Endothelial cell of umbilical vein (primary cell): ENCODE results near the gene ATRNL1. TPM values are rescaled to one million over a fixed set of nuclear protein-coding genes. Genes with fewer than 3 reads are reported as not detected.
A peak's percentile ranks its signal among the peaks of the same experiment; 100 is the strongest.

Experiments
- BruUV-seq: library from RNA; stranded (reverse); fragments of 400-500 nt; replicated peaks from 2 replicates; lab custom pipeline; 2021; lab: Mats Ljungman, UMichigan
- CTCF ChIA-PET: fragments of 300-600, 350-600 bp; sonication (Branson Sonifier 250); formaldehyde crosslinking; loops from one replicate; lab custom pipeline; 2021; ENCODE audit warnings: antibody characterized with exemption, inconsistent platforms; lab: Charles Lee
- POLR2A ChIA-PET: fragments of 300-600, 350-600 bp; sonication (Branson Sonifier 250); formaldehyde crosslinking; loops from one replicate; lab custom pipeline; 2021; ENCODE audit warnings: antibody characterized with exemption, inconsistent platforms; lab: Charles Lee
- DNase-seq: peaks from one replicate; pipeline ENCODE4 v3.0.0-alpha.2; 2011; ENCODE audit warnings: low read depth, low spot score
- FAIRE-seq: peaks from 2 replicates; lab custom pipeline; 2011; peaks lifted over from hg19 to GRCh38; lab: Jason Lieb, UNC
- H2AFZ ChIP-seq: 2 replicates; pipeline ENCODE4 v1.6.0; 2012; ENCODE audit warnings: low read depth, low read length, control low read depth, inconsistent platforms
- H3K27ac ChIP-seq: 2 replicates; pipeline ENCODE4 v1.5.1; 2011; ENCODE audit warnings: low read depth, mild to moderate bottlenecking, control low read depth, low read length, moderate library complexity; ENCODE audit not compliant: insufficient read depth
- H3K27me3 ChIP-seq, 2 experiments: 2 replicates each; pipeline versions ENCODE4 v1.6.0 to v1.6.1; 2011; ENCODE audit warnings: low read length in 2 of 2, mixed read lengths in 1 of 2; ENCODE audit not compliant: control insufficient read depth in 2 of 2, insufficient read depth in 2 of 2
- H3K36me3 ChIP-seq, 2 experiments: 2 replicates in 1 of 2; 3 replicates in 1 of 2; pipeline ENCODE4 v1.5.1; 2011; ENCODE audit warnings: low read length in 2 of 2, mild to moderate bottlenecking in 1 of 2, moderate library complexity in 1 of 2; ENCODE audit not compliant: control insufficient read depth in 2 of 2, insufficient read depth in 2 of 2; ENCODE audit errors: extremely low read depth in 1 of 2
- H3K4me1 ChIP-seq: 3 replicates; pipeline ENCODE4 v1.5.1; 2011; ENCODE audit warnings: mild to moderate bottlenecking, low read length; ENCODE audit not compliant: control insufficient read depth, insufficient read depth; ENCODE audit errors: extremely low read depth
- H3K4me2 ChIP-seq: 2 replicates; pipeline ENCODE4 v1.6.1; 2011; ENCODE audit warnings: low read length, control low read depth, mixed read lengths; ENCODE audit not compliant: insufficient read depth
- H3K4me3 ChIP-seq, 3 experiments: fragments of 200-600 bp in 1 of 3; sonication (generic), shearing (Covaris generic) in 1 of 3; replicated peaks in 1 of 3; 2 replicates each; pipeline ENCODE4 v1.5.1; 2011 to 2016; ENCODE audit warnings: control low read depth in 3 of 3, low read length in 3 of 3, mild to moderate bottlenecking in 2 of 3, inconsistent platforms in 1 of 3, low read depth in 1 of 3, moderate library complexity in 1 of 3; ENCODE audit not compliant: insufficient read depth in 1 of 3
- H3K79me2 ChIP-seq: 2 replicates; pipeline ENCODE4 v1.6.0; 2012; ENCODE audit warnings: low read length, inconsistent platforms; ENCODE audit not compliant: control insufficient read depth, insufficient read depth
- H3K9ac ChIP-seq: replicated peaks from 2 replicates; pipeline ENCODE3; 2011; ENCODE audit warnings: low read length, control low read depth; ENCODE audit not compliant: insufficient read depth; ENCODE audit errors: extremely low read depth
- H3K9me1 ChIP-seq: replicated peaks from 3 replicates; pipeline ENCODE4 v1.6.0; 2011; ENCODE audit warnings: mild to moderate bottlenecking, low read length; ENCODE audit not compliant: control insufficient read depth, insufficient read depth; ENCODE audit errors: extremely low read depth
- H3K9me3 ChIP-seq: replicated peaks from 2 replicates; pipeline ENCODE4 v1.5.1; 2012; ENCODE audit warnings: low read length, inconsistent platforms; ENCODE audit not compliant: control insufficient read depth, insufficient read depth
- H4K20me1 ChIP-seq: replicated peaks from 2 replicates; pipeline ENCODE3; 2011; ENCODE audit warnings: mild to moderate bottlenecking, low read length; ENCODE audit not compliant: control insufficient read depth, insufficient read depth; ENCODE audit errors: extremely low read depth
- CTCF ChIP-seq, 2 donors: IDR thresholded peaks; 1 replicate in 1 of 2; 2 replicates in 1 of 2; pipeline ENCODE4 v1.5.1; 2011; ENCODE audit warnings: low read length in 2 of 2, mild to moderate bottlenecking in 2 of 2, moderate library complexity in 2 of 2, control low read depth in 1 of 2, inconsistent platforms in 1 of 2, low read depth in 1 of 2; ENCODE audit not compliant: insufficient read depth in 1 of 2; ENCODE audit errors: extremely low read depth in 1 of 2
- EZH2 ChIP-seq: IDR thresholded peaks from 2 replicates; pipeline ENCODE4 v1.6.1; 2012; ENCODE audit warnings: borderline replicate concordance, low read depth, mild to moderate bottlenecking, moderate library complexity, low read length, inconsistent platforms; ENCODE audit not compliant: severe bottlenecking
- FOS ChIP-seq: IDR thresholded peaks from 2 replicates; pipeline ENCODE4 v1.6.1; 2011; ENCODE audit warnings: mild to moderate bottlenecking, low read length, moderate library complexity, borderline replicate concordance; ENCODE audit not compliant: insufficient read depth
- GATA2 ChIP-seq: IDR thresholded peaks from 2 replicates; pipeline ENCODE4 v1.7.0; 2011; ENCODE audit warnings: low read depth, mild to moderate bottlenecking, moderate library complexity, mixed read lengths, low read length; ENCODE audit not compliant: insufficient read length, insufficient read depth
- JUN ChIP-seq: IDR thresholded peaks from 2 replicates; pipeline ENCODE4 v1.6.1; 2011; ENCODE audit warnings: borderline replicate concordance, low read depth; ENCODE audit not compliant: insufficient read length, insufficient read depth
- MAX ChIP-seq: IDR thresholded peaks from 2 replicates; pipeline ENCODE4 v1.6.1; 2011; ENCODE audit not compliant: insufficient read depth, insufficient read length
- MYC ChIP-seq: IDR thresholded peaks from one replicate; pipeline ENCODE4 v1.6.1; 2011; ENCODE audit warnings: mild to moderate bottlenecking, low read depth, low read length
- POLR2A ChIP-seq: IDR thresholded peaks from 2 replicates; pipeline ENCODE4 v1.6.1; 2012; ENCODE audit warnings: low read depth, mild to moderate bottlenecking, control low read depth, low read length
- POLR2AphosphoS5 ChIP-seq: IDR thresholded peaks from 2 replicates; pipeline ENCODE4 v1.6.1; 2012; ENCODE audit warnings: low read depth, mild to moderate bottlenecking, control low read depth, low read length, moderate library complexity; ENCODE audit not compliant: insufficient read depth
- dilution Hi-C: fragments of 300-500 bp; cut with MboI; formaldehyde crosslinking; loops from one replicate; pipeline ENCODE4 v1.15.0; 2019; ENCODE audit warnings: low sequenced_read_pairs; ENCODE audit not compliant: extremely low pct_ligation_motif_present
- intact Hi-C: fragments of 100-400 bp; cut with micrococcal nuclease; formaldehyde crosslinking; loops from one replicate; pipeline ENCODE4 v1.10.0; 2022
- polyA plus RNA-seq, 4 experiments: library from polyadenylated mRNA; depleted of rRNA in 3 of 4; stranded (reverse) in 3 of 4; unstranded in 1 of 4; fragments of >200 nt; gene quantifications; 2 replicates each; pipeline versions ENCODE4 v1.2.1 to v1.2.3, GENCODE V29; 2011 to 2012; ENCODE audit warnings: missing spikeins in 1 of 4
- total RNA-seq: library from RNA; stranded (reverse); gene quantifications from 2 replicates; pipeline ENCODE4 v1.2.3, GENCODE V29; 2021

Gene ATRNL1
- total and polyA plus RNA-seq, 2 donors (not counting 3 experiments of a cell fraction or from before 2014, with no cell fraction given) = not detected

DNA sequence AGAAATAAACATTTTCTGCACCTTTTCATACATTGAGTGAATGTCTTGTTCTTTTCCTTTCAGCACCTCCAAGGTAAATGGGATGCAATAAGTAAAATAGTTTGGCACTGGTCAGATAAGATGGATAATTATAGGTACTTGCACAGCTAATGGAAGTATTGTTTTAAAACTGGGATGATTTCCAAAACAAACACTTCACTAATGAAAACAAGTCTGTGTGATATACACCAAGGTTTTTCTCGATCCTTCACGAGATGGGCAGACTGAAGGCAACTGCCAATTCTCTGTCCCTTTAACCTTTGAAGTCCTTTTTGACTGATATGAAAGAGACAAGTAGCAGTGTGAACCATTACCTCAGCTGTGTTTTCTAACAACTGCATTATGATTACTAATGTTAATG is 756.0 kb downstream of the ATRNL1 start:
- intact Hi-C loops (loop anchor here (5.0 kb wide), 1 partner anchor 93 kb away; no protein-coding TSS in a partner anchor), dilution Hi-C loops (no loop called here)
- H3K9ac ChIP-seq = no peak overlapping the region
- H3K36me3 ChIP-seq = no peaks in the 10 kb centered on the region
- H3K79me2 ChIP-seq = no peaks in the 10 kb centered on the region
- no TSS peak for BruUV-seq
- H2AFZ ChIP-seq = no peak overlapping the region
- ChIA-PET POLR2A (no interaction called here), CTCF (interaction anchor here (0.6 kb wide), 1 partner anchor 668 kb away, joined by 3 read pairs; no protein-coding TSS in a partner anchor)
- no peak overlapping the region for H3K4me3 ChIP-seq
- H3K4me1 ChIP-seq = no peaks in the 10 kb centered on the region
- H4K20me1 ChIP-seq = no peaks in the 10 kb centered on the region
- no peak for FAIRE-seq
- TF ChIP-seq MAX (no peak), FOS (no peak), JUN (no peak), EZH2 (no peak), CTCF (IDR thresholded peaks at IDR 0.05; ENCODE audit: extremely low read depth in 1 of 2, insufficient read depth in 1 of 2, low read depth in 1 of 2, low read length in 2 of 2) (no peak), GATA2 (no peak), POLR2A (no peak), MYC (no peak), POLR2AphosphoS5 (no peak)
- peak; percentile 43 for DNase-seq
- no peaks in the 10 kb centered on the region for H3K9me1 ChIP-seq
- no peaks in the 10 kb centered on the region for H3K9me3 ChIP-seq
- H3K27ac ChIP-seq = no peak overlapping the region
- H3K27me3 ChIP-seq = no peaks in the 10 kb centered on the region
- H3K4me2 ChIP-seq = no peak overlapping the region
